SK-N-SH treated with all-trans-retinoic acid at 6 μM for 48 hours (cell line): Measurements from ENCODE around the gene FDPS.

Experiments used
- ARNTL ChIP-seq: fragments of 450-650 bp; formaldehyde crosslinking; IDR thresholded peaks from 2 replicates; pipeline ENCODE4 v1.5.0; 2020; ENCODE audit warnings: low read depth, mild to moderate bottlenecking, moderate library complexity, borderline replicate concordance
- ESRRG ChIP-seq: fragments of 250-450 bp; sonication (Bioruptor Pico); IDR thresholded peaks from 2 replicates; pipeline ENCODE4 v1.6.1; 2021; ENCODE audit warnings: mild to moderate bottlenecking
- PATZ1 ChIP-seq: fragments of 250-450 bp; sonication (Bioruptor Pico); IDR thresholded peaks from 2 replicates; pipeline ENCODE4 v1.8.0; 2020; ENCODE audit warnings: mild to moderate bottlenecking, moderate library complexity, borderline replicate concordance
- PPARA ChIP-seq: fragments of 250-450 bp; sonication (Bioruptor Pico); IDR thresholded peaks from 2 replicates; pipeline ENCODE4 v1.5.0; 2020; ENCODE audit warnings: mild to moderate bottlenecking, borderline replicate concordance
- ZC3H10 ChIP-seq: fragments of 250-450 bp; sonication (Bioruptor Pico); IDR thresholded peaks from 2 replicates; pipeline ENCODE4 v1.5.1; 2021; ENCODE audit warnings: mild to moderate bottlenecking, moderate library complexity
- ZNF565 ChIP-seq: fragments of 450-650 bp; formaldehyde crosslinking; conservative IDR thresholded peaks from 2 replicates; pipeline ENCODE4 v1.5.0; 2020; ENCODE audit warnings: low read depth, mild to moderate bottlenecking, moderate library complexity
- TF ChIP-seq, protein P1 (sequence below): fragments of 250-450 bp; sonication (Bioruptor Pico); IDR thresholded peaks from 2 replicates; pipeline ENCODE4 v1.5.1; 2020; ENCODE audit warnings: low read depth, mild to moderate bottlenecking, moderate library complexity

GRCh38 chr1:155326631-155327037, 18.0 kb downstream of the FDPS start:
- TF ChIP-seq ZC3H10 (no peak), ZNF565 (CRISPR knock-in tag) (no peak), PATZ1 (CRISPR knock-in tag) (no peak), PPARA (CRISPR knock-in tag) (no peak), ARNTL (no peak), ESRRG (CRISPR knock-in tag) (no peak)
- TF ChIP-seq, protein P1, sequence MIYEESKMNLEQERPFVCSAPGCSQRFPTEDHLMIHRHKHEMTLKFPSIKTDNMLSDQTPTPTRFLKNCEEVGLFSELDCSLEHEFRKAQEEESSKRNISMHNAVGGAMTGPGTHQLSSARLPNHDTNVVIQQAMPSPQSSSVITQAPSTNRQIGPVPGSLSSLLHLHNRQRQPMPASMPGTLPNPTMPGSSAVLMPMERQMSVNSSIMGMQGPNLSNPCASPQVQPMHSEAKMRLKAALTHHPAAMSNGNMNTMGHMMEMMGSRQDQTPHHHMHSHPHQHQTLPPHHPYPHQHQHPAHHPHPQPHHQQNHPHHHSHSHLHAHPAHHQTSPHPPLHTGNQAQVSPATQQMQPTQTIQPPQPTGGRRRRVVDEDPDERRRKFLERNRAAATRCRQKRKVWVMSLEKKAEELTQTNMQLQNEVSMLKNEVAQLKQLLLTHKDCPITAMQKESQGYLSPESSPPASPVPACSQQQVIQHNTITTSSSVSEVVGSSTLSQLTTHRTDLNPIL (CRISPR knock-in tag), result no peak
